ENCODE data around the gene HEMGN.
"Not testable (repeated sequence)": the region's sequence is repeated elsewhere in the genome, so short reads cannot be mapped to it uniquely, and the experiment has no call there.

The HEMGN gene

DNA sequence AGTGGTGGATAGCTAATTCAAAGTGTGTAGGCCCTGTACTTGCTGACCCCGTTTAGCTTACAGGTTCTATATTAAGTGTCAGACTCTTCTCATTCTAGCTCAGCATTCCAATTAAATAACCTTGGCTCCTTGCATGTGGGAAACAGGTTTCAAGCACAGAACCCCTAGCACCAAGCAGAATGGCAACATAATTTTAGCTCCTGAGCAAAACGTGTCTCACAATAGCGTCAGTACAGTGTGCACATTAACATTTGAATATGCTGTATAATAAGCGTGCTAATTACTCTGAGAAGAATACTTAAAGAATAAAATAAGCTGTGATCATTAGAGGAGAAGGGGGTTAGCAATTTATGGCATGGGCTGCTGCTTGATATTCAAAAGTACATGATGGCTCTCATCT is 24.2 kb upstream of the HEMGN start:
- Histone ChIP-seq H3K9ac (ENCODE audit: low read length) (no peak overlapping the region), H3K79me2 (ENCODE audit: insufficient read depth, low read length) (no peaks in the 10 kb centered on the region), H3K9me2 (replicated peaks; ENCODE audit: insufficient read depth, low read length) (no peaks in the 10 kb centered on the region), H3K27ac (ENCODE audit: low read depth, low read length) (no peak overlapping the region), H3K4me2 (ENCODE audit: low read depth, low read length, poor library complexity, severe bottlenecking) (no peak overlapping the region), H3K4me3 (ENCODE audit: insufficient read depth, low read length, poor library complexity, severe bottlenecking) (no peak overlapping the region), H2AFZ (ENCODE audit: low read depth, low read length, severe bottlenecking) (no peak overlapping the region), H3K27me3 (ENCODE audit: low read length) (no peaks in the 10 kb centered on the region), H3K9me3 (ENCODE audit: insufficient read depth, low read length) (no peaks in the 10 kb centered on the region), H3K36me3 (ENCODE audit: low read length) (no peaks in the 10 kb centered on the region), H3F3A (ENCODE audit: insufficient read depth) (no peaks in the 10 kb centered on the region), H4K20me1 (ENCODE audit: low read depth, low read length) (no peaks in the 10 kb centered on the region)
- TF ChIP-seq EZH2phosphoT487 (conservative IDR thresholded peaks at IDR 0.05; ENCODE audit: low read length) = no peak
- no peak for TF ChIP-seq CTCF (IDR thresholded peaks at IDR 0.05; ENCODE audit: insufficient read depth, low read length, poor library complexity, severe bottlenecking)

DNA sequence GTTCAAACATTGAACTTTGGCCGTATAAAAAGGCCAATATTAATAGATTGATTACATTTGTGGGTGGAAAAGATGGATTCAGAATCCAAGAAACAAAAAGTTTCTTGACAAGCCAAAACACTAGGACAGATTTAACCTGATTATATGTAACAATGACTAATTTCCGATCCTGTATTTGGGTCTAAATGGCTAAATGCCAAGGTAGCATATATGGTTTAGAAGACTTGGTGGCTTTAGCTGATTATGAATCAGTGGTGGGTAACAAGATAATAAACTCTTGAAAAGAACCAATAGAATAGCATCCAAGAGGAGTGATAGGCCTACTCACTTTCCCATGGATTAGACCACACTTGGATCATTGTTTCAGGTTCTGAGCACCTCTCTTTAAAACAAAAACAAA is 23.4 kb upstream of the HEMGN start:
- Histone ChIP-seq H3K9ac (ENCODE audit: low read length) (no peak overlapping the region), H2AFZ (ENCODE audit: low read depth, low read length, severe bottlenecking) (no peak overlapping the region), H4K20me1 (ENCODE audit: low read depth, low read length) (no peaks in the 10 kb centered on the region), H3K9me3 (ENCODE audit: insufficient read depth, low read length) (no peaks in the 10 kb centered on the region), H3K79me2 (ENCODE audit: insufficient read depth, low read length) (no peaks in the 10 kb centered on the region), H3F3A (ENCODE audit: insufficient read depth) (no peaks in the 10 kb centered on the region), H3K27me3 (ENCODE audit: low read length) (no peaks in the 10 kb centered on the region), H3K4me2 (ENCODE audit: low read depth, low read length, poor library complexity, severe bottlenecking) (no peak overlapping the region), H3K36me3 (ENCODE audit: low read length) (no peaks in the 10 kb centered on the region), H3K27ac (ENCODE audit: low read depth, low read length) (no peak overlapping the region), H3K4me3 (ENCODE audit: insufficient read depth, low read length, poor library complexity, severe bottlenecking) (no peak overlapping the region), H3K9me2 (replicated peaks; ENCODE audit: insufficient read depth, low read length) (no peaks in the 10 kb centered on the region)
- no peak for TF ChIP-seq EZH2phosphoT487 (conservative IDR thresholded peaks at IDR 0.05; ENCODE audit: low read length)
- no peak for TF ChIP-seq CTCF (IDR thresholded peaks at IDR 0.05; ENCODE audit: insufficient read depth, low read length, poor library complexity, severe bottlenecking)

DNA sequence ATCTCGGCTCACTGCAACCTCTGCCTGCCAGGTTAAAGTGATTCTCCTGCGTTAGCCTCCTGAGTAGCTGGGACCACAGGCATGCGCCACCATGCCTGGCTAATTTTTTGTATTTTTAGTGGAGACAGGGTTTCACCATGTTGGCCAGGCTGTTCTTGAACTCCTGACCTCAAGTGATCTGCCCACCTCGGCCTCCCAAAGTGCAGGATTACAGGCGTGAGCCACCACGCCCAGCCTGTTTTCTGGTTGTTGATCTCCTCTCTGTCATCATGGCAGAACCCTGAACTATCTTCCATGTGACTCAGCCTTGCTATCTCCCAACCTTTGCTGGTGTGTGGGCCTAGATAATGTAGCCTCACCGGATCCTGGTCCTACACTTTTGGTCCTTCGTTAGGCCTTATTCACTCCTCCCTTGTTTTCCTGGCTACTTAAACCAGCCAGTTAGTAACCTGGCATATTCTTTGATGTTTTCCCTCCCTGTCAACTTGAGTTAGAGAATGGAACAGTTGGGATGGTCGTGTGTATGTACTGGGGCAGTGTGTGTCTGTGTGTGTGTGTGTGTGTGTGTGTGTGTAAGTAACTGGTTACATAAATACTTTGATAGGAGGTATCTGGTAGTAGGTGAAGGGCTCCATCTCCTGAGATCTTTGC is 22.8 kb upstream of the HEMGN start:
- H3F3A ChIP-seq (ENCODE audit: insufficient read depth); H3K4me2 ChIP-seq (ENCODE audit: low read depth, low read length, poor library complexity, severe bottlenecking); H3K79me2 ChIP-seq (ENCODE audit: insufficient read depth, low read length): not testable (repeated sequence)

GRCh38 chr9:97959585-97959984 is 21.6 kb upstream of the HEMGN start:
- Histone ChIP-seq H3K27ac (ENCODE audit: low read depth, low read length) (no peak overlapping the region), H3K79me2 (ENCODE audit: insufficient read depth, low read length) (no peaks in the 10 kb centered on the region), H3K9me3 (ENCODE audit: insufficient read depth, low read length) (no peaks in the 10 kb centered on the region), H3K9ac (ENCODE audit: low read length) (no peak overlapping the region), H3K9me2 (replicated peaks; ENCODE audit: insufficient read depth, low read length) (no peaks in the 10 kb centered on the region), H4K20me1 (ENCODE audit: low read depth, low read length) (no peaks in the 10 kb centered on the region), H3K4me2 (ENCODE audit: low read depth, low read length, poor library complexity, severe bottlenecking) (no peak overlapping the region), H3K4me3 (ENCODE audit: insufficient read depth, low read length, poor library complexity, severe bottlenecking) (no peak overlapping the region), H3K36me3 (ENCODE audit: low read length) (no peaks in the 10 kb centered on the region), H3F3A (ENCODE audit: insufficient read depth) (no peaks in the 10 kb centered on the region), H2AFZ (ENCODE audit: low read depth, low read length, severe bottlenecking) (no peak overlapping the region), H3K27me3 (ENCODE audit: low read length) (no peaks in the 10 kb centered on the region)
- TF ChIP-seq EZH2phosphoT487 (conservative IDR thresholded peaks at IDR 0.05; ENCODE audit: low read length) = no peak
- no peak for TF ChIP-seq CTCF (IDR thresholded peaks at IDR 0.05; ENCODE audit: insufficient read depth, low read length, poor library complexity, severe bottlenecking)

More for the DNA sequence above, 22.8 kb upstream of the HEMGN start:
- not testable (repeated sequence) for H3K9me3 ChIP-seq (ENCODE audit: insufficient read depth, low read length); H3K9ac ChIP-seq (ENCODE audit: low read length); H3K27me3 ChIP-seq (ENCODE audit: low read length); H2AFZ ChIP-seq (ENCODE audit: low read depth, low read length, severe bottlenecking); H3K27ac ChIP-seq (ENCODE audit: low read depth, low read length); H3K9me2 ChIP-seq (replicated peaks; ENCODE audit: insufficient read depth, low read length); H3K4me3 ChIP-seq (ENCODE audit: insufficient read depth, low read length, poor library complexity, severe bottlenecking); H4K20me1 ChIP-seq (ENCODE audit: low read depth, low read length); H3K36me3 ChIP-seq (ENCODE audit: low read length)

Data from SU-DHL-6 (cell line).